Eye (tissue), 1 donor: ENCODE results near the gene CNTN4.
A peak's percentile ranks its signal among the peaks of the same experiment; 100 is the strongest.

Experiments used
- DNase-seq: peaks from one replicate; pipeline ENCODE4 v3.0.0-alpha.2; 2015

The CNTN4 gene

DNA sequence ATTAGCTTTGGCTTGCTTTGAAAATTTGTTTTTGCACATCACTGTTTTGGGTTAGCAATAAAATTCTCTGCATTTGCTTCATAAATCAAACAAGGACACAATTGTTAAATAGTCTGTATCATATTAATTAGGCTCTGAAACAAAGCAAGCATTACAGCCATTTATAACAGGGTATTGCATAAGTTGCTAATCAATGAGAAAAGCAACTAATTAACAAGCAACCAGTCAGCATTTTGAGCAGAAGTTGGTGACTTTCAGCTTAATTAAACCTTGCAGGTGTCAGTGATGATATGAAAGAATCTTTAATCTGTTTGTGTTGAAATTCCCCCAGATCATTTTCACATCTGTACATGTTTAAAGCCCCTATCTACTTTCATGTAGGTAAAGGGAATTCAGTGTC lies 516.4 kb downstream of the CNTN4 start:
- DNase-seq: no peak

- peak; percentile 23 for DNase-seq
Measured at GRCh38 chr3:2623436-2623835, 524.8 kb downstream of the CNTN4 start.

DNA sequence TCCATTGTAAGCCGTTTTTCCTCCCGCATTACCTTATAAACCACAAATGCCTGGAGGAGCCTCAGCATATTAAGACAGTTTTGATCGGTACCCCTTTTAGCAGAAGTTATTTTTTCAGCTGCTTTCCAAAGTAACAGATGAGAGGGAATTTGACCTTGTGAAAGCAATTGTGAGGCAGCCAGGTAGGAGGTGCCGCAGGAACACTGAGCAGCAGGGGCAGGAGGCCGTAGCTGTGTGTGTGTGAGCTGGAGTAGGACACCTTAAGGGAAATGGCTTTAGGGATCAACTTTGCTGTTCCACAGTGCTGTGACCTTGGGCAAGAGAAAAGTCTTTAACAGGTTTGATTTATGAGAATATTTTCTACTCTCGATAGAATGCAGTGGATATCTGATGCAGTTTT lies 529.5 kb downstream of the CNTN4 start:
- DNase-seq: no peak

- no peak for DNase-seq
Measured at GRCh38 chr3:2635511-2635910, 536.8 kb downstream of the CNTN4 start.

DNA sequence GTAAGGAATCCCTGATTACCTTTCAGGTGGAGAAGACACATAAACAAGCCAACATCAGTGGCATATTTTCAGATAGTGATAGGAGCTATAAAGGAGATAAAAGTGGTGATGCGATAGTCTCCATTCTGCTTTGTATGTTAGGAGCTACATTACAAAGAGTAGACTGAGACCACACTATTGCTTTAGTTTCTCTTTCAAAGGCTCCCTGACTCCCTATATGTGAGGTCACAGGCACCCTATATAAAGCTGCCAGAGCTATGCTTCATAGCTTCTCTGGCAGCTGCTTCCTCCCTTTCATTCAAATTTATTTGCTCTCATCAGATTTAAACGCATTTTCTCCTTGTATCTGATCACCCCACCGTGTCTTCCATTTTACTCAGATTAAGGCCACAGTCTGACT lies 544.9 kb downstream of the CNTN4 start:
- DNase-seq: no peak

DNA sequence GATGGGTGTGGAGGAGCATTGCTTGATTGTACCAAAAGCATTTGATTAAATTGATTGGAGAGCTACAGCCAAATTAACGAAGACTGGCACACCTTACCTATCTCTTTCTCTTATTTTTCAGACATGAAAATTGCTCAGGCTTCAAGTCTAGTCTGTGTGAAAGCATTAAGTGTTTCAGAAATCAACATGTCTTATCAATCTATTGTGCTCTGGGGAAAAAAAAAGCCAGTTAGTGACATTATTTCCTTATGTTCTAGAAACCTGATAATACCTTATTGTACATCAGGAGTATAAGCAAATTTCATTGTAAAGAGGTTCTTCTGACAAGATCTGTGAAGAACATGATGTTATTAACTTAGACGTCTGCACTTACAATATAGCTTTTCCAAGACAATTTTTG lies 546.3 kb downstream of the CNTN4 start:
- no peak for DNase-seq

GRCh38 chr3:2650746-2651145 lies 552.1 kb downstream of the CNTN4 start:
- no peak for DNase-seq

- DNase-seq: peak; percentile 85
Measured at GRCh38 chr3:2652386-2652785, 553.7 kb downstream of the CNTN4 start.

DNA sequence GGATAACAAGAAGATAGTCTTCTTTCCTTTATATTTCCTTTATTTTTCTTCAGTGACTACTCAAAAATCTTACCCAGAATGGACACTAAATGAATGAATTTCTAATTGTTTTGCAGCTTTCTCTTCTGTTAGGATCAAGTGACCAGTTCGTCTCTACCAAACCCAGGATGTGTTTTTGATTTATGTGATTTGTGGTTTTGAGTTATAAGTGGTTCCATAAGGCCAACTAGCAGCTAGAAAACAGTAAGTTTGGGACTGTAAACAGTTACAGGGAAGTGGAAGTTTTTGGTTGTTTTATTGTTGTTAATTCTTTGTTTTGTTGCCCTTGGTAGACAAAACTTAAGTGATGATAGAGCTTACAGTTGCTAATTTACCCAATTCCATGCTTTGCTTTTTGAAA lies 555.0 kb downstream of the CNTN4 start:
- DNase-seq: no peak

GRCh38 chr3:2655229-2655701 lies 556.6 kb downstream of the CNTN4 start:
- DNase-seq: no peak

- DNase-seq: no peak
Measured at GRCh38 chr3:2656806-2657777, 558.4 kb downstream of the CNTN4 start.

GRCh38 chr3:2657971-2658370 lies 559.3 kb downstream of the CNTN4 start:
- no peak for DNase-seq

GRCh38 chr3:2659896-2660295 lies 561.2 kb downstream of the CNTN4 start:
- no peak for DNase-seq

DNA sequence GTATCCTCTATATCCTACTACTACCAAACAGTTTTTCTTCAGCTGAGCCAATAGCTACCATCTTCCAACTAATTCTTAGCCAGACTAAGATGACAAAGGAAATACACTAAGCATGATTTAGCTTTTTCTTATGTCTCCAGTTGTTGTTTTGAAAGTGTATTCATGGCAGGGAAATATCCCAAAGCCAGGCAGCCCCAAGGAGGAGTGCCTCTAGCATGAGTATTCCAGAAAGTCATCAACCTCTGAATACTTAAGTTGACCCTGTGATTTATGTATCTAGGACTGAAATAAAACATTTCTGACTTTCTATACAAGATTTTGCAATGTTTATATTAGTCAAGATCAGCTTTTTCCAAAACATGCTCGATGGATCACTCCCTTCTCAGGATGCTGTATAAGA lies 562.4 kb downstream of the CNTN4 start:
- DNase-seq: no peak

- DNase-seq: no peak
Measured at GRCh38 chr3:2677501-2677900, 578.8 kb downstream of the CNTN4 start.

- DNase-seq: no peak
Measured at GRCh38 chr3:2680236-2680635, 581.6 kb downstream of the CNTN4 start.

GRCh38 chr3:2684046-2684445 lies 585.4 kb downstream of the CNTN4 start:
- no peak for DNase-seq

DNA sequence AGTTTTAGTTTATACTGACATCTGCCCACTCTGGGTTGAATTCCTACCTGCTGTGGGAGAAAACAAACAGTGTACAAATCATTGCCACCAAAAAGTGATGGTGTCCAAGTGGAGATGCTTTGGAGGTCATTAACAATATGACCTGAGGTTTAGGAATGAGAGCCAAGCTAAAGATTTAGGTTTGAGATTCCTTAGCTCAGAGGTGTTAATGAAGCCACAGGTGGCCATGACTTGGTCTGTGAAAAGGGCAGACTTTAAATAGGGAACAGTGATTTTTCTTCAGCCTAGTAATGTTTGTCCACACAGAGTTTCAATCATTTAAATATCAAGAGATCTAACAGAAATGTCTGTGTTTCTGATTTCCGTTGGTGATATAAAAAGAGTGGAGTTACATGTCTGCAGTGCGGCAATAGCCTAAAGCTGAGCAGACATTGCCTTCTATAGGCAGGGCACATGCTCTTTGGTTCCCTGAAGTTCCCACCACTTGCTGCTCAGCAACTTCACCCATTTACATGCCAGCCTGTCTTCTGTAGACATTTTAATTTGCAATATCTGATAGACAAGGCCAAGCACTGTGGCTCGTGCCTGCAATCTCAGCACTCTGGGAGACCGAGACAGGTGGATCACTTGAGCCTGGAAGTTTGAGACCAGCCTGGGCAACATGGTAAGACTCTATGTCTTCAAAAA lies 588.3 kb downstream of the CNTN4 start:
- no peak for DNase-seq

GRCh38 chr3:2697589-2697988 lies 598.9 kb downstream of the CNTN4 start:
- no peak for DNase-seq

- no peak for DNase-seq
Measured at GRCh38 chr3:2701471-2701870, 602.8 kb downstream of the CNTN4 start.

DNA sequence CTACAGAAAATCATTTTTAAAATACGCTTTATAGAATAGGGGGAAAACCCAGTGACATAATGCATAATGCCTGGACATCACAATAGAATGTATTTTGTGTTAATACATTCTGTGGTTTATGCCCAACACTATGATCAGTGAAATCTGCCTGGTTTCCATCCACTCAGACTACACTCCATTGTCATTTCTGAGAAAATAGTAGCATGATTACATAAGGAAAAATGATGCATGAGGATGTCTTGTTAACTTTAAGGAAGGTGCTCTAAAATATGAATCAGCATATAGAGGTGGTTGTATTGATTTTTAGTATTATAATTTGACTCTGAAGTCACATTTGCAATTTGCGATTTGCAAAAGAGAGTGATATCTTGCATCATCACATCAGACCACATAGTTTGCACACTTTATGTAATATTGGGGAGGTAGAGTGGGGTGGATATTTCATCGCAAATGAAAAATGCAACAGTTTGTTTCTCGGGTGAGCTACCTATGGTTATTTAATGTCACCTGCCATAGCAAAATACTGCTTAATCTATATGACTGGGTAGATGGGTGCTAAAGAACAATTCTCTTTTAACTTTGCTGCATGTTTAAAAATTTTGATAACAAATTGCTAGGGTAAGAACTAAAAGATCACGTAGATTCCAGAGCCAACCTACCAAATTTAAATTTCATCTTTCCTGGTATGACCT lies 607.6 kb downstream of the CNTN4 start:
- DNase-seq: peak; percentile 23

DNA sequence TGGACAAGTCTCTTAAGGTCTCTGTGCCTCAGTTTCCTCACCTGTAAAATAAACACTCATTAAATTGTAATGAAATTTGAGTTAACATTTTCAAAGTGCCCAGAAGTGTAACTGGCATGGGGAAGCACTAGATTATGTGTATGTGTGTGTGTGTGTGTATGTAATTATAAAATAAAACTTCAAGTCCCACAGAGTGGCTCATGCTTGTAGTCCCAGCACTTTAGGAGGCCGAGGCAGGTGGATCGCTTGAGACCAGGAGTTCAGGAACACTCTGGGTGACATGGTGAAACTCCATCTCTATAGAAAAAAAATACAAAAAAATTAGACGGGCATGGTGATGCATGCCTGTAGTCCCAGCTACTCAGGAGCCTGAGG lies 608.2 kb downstream of the CNTN4 start:
- DNase-seq: no peak

DNA sequence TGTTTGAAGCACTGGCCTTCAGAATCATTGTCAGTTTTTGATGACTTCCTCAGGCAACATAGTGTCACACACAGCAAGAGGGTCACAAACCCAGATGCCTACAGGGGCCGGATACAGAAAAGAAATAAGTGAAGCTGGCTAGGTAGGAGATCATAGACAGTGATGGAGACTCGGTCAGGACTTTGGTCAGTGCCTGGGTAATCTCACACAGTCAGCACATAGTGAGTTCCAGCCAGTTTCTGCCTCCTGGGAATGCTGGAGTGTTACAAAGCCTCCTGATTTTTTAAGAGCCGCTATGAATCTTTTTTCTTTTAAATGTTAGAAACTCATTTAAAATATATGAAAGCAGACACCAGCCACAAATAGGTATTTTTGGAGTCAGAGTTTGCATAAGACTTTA lies 612.4 kb downstream of the CNTN4 start:
- no peak for DNase-seq

DNA sequence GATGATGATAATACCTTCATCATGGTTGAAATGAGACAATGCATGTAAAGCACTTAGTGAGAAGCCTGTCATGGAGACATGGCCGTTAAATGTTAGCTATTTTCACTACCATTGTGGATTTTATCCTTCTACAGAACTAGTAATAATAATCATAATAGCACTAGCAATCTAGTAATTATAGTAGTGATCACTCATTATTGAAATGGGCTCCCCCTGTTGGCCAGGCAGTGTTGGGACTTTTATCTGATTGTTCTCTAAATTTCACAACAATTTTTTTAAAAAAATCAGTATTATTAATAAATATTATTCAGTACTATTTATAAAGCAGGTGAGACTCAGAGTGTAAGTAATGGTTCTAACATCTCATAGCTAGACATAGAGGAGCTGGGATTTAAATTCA lies 615.3 kb downstream of the CNTN4 start:
- no peak for DNase-seq
